Mesenchymal stem cell (in vitro differentiated cells and primary cell): ENCODE data around the gene EEFSEC.

Source experiments
- DNase-seq: peaks from one replicate; pipeline ENCODE4 v3.0.0-alpha.2; 2013
- H2AFZ ChIP-seq: one replicate; pipeline ENCODE4 v1.6.1; 2013; ENCODE audit warnings: low read depth, mild to moderate bottlenecking, control low read depth, inconsistent platforms, low read length, moderate library complexity
- H2AK5ac ChIP-seq: 2 replicates; pipeline ENCODE4 v1.6.1; 2013; ENCODE audit warnings: low read length, moderate library complexity, mild to moderate bottlenecking, inconsistent platforms; ENCODE audit not compliant: severe bottlenecking
- H2BK120ac ChIP-seq: one replicate; pipeline ENCODE4 v1.6.1; 2013; ENCODE audit warnings: low read depth, mild to moderate bottlenecking, inconsistent platforms, low read length, moderate library complexity
- H2BK12ac ChIP-seq, 2 experiments: one replicate each; pipeline ENCODE4 v1.6.1; 2013; ENCODE audit warnings: inconsistent platforms in 2 of 2, low read length in 2 of 2, mild to moderate bottlenecking in 2 of 2, moderate library complexity in 2 of 2, control low read depth in 1 of 2
- H2BK15ac ChIP-seq: one replicate; pipeline ENCODE4 v1.6.1; 2013; ENCODE audit warnings: mild to moderate bottlenecking, low read depth, inconsistent platforms; ENCODE audit not compliant: poor library complexity, severe bottlenecking
- H2BK5ac ChIP-seq: 2 replicates; pipeline ENCODE4 v1.6.1; 2013; ENCODE audit warnings: low read depth, mild to moderate bottlenecking, low read length, control low read depth, inconsistent platforms; ENCODE audit not compliant: poor library complexity, severe bottlenecking
- H3K14ac ChIP-seq, 2 experiments: one replicate each; pipeline ENCODE4 v1.6.1; 2013; ENCODE audit warnings: inconsistent platforms in 2 of 2, low read length in 2 of 2, control low read depth in 1 of 2, mild to moderate bottlenecking in 1 of 2, moderate library complexity in 1 of 2
- H3K18ac ChIP-seq, 2 experiments: one replicate each; pipeline ENCODE4 v1.6.1; 2013; ENCODE audit warnings: inconsistent platforms in 2 of 2, low read length in 2 of 2, control low read depth in 1 of 2, low read depth in 1 of 2, mild to moderate bottlenecking in 1 of 2
- H3K23ac ChIP-seq, 2 experiments: one replicate each; pipeline ENCODE4 v1.6.1; 2013; ENCODE audit warnings: inconsistent platforms in 2 of 2, low read length in 2 of 2, mild to moderate bottlenecking in 2 of 2, moderate library complexity in 2 of 2, control low read depth in 1 of 2
- H3K27ac ChIP-seq: 2 replicates; pipeline ENCODE4 v1.5.1; 2013; ENCODE audit warnings: mild to moderate bottlenecking, moderate library complexity, low read length, control low read depth, inconsistent platforms; ENCODE audit not compliant: poor library complexity, severe bottlenecking
- H3K27me3 ChIP-seq, 2 experiments: 2 replicates each; pipeline versions ENCODE4 v1.6.1 to v1.7.0; 2013; ENCODE audit warnings: low read length in 2 of 2, mild to moderate bottlenecking in 2 of 2, moderate library complexity in 2 of 2, control low read depth in 1 of 2, inconsistent platforms in 1 of 2; ENCODE audit not compliant: control insufficient read depth in 1 of 2, insufficient read depth in 1 of 2
- H3K36me3 ChIP-seq, 2 experiments: 2 replicates each; pipeline versions ENCODE4 v1.6.1 to v1.7.0; 2013; ENCODE audit warnings: low read length in 2 of 2, control low read depth in 1 of 2, inconsistent platforms in 1 of 2, low read depth in 1 of 2, mild to moderate bottlenecking in 1 of 2; ENCODE audit not compliant: insufficient read depth in 2 of 2, control insufficient read depth in 1 of 2
- H3K4ac ChIP-seq, 2 experiments: one replicate each; pipeline ENCODE4 v1.6.1; 2013; ENCODE audit warnings: inconsistent platforms in 2 of 2, low read length in 2 of 2, mild to moderate bottlenecking in 2 of 2, moderate library complexity in 2 of 2, control low read depth in 1 of 2, low read depth in 1 of 2
- H3K4me1 ChIP-seq: 2 replicates; pipeline ENCODE4 v1.6.1; 2013; ENCODE audit warnings: low read depth, low read length, control low read depth; ENCODE audit not compliant: control insufficient read depth, insufficient read depth
- H3K4me2 ChIP-seq: 2 replicates; pipeline ENCODE4 v1.6.1; 2013; ENCODE audit warnings: low read length, mild to moderate bottlenecking, inconsistent platforms; ENCODE audit not compliant: poor library complexity, severe bottlenecking
- H3K4me3 ChIP-seq, 2 experiments: 2 replicates each; pipeline versions ENCODE4 v1.5.1 to v1.7.0; 2013; ENCODE audit warnings: low read length in 2 of 2, mild to moderate bottlenecking in 2 of 2, control low read depth in 1 of 2, low read depth in 1 of 2; ENCODE audit not compliant: insufficient read depth in 1 of 2
- H3K79me1 ChIP-seq: replicated peaks from 2 replicates; pipeline ENCODE4 v1.6.1; 2013; ENCODE audit warnings: mild to moderate bottlenecking, control low read depth, low read length, inconsistent platforms; ENCODE audit not compliant: poor library complexity, severe bottlenecking
- H3K9ac ChIP-seq: 2 replicates; pipeline ENCODE4 v1.7.0; 2013; ENCODE audit warnings: mild to moderate bottlenecking, low read length, moderate library complexity
- H3K9me3 ChIP-seq: 2 replicates; pipeline ENCODE4 v1.7.0; 2013; ENCODE audit warnings: mild to moderate bottlenecking, low read length; ENCODE audit not compliant: control insufficient read depth
- H4K8ac ChIP-seq: one replicate; pipeline ENCODE4 v1.6.1; 2013; ENCODE audit warnings: inconsistent platforms, mild to moderate bottlenecking, low read length, moderate library complexity
- H4K91ac ChIP-seq: one replicate; pipeline ENCODE4 v1.6.1; 2013; ENCODE audit warnings: mild to moderate bottlenecking, low read length, inconsistent platforms
- WGBS: methylation state at CpG from one replicate; pipeline ENCODE4 v1.1.7; 2013; ENCODE audit warnings: mixed read lengths; 5-methylcytosine and 5-hydroxymethylcytosine counted together

Gene EEFSEC

GRCh38 chr3:128231606-128232005 is 78.3 kb downstream of the EEFSEC start:
- Histone ChIP-seq H4K91ac (peak overlapping the region; percentile 45), H3K9me3 (no peaks in the 10 kb centered on the region), H2BK120ac (no peak overlapping the region), H2BK12ac (peak overlapping the region in 1 of 2 experiments; percentile 31), H3K27ac (no peak overlapping the region), H3K79me1 (peaks cover 19% of the 10 kb centered on the region), H3K9ac (no peak overlapping the region), H3K4ac (no peak overlapping the region), H2BK15ac (no peak overlapping the region), H2AK5ac (no peak overlapping the region), H3K18ac (peak overlapping the region in 1 of 2 experiments; percentile 4), H3K27me3 (no peaks in the 10 kb centered on the region), H3K36me3 (no peaks in the 10 kb centered on the region), H2BK5ac (no peak overlapping the region), H3K4me3 (no peak overlapping the region), H2AFZ (no peak overlapping the region), H3K4me1 (peaks cover 4% of the 10 kb centered on the region), H3K23ac (no peak overlapping the region), H3K14ac (no peak overlapping the region), H4K8ac (no peak overlapping the region), H3K4me2 (no peak overlapping the region)
- WGBS, result 68% methylated on average over 4 of the region's 6 CpGs
- no peak for DNase-seq

GRCh38 chr3:128232376-128233178 is 79.3 kb downstream of the EEFSEC start:
- Histone ChIP-seq H2AFZ (no peak overlapping the region), H3K9me3 (no peaks in the 10 kb centered on the region), H2AK5ac (no peak overlapping the region), H3K36me3 (no peaks in the 10 kb centered on the region), H3K79me1 (peaks cover 19% of the 10 kb centered on the region), H3K27me3 (no peaks in the 10 kb centered on the region), H2BK120ac (no peak overlapping the region), H3K27ac (no peak overlapping the region), H2BK12ac (no peak overlapping the region), H2BK5ac (no peak overlapping the region), H3K4ac (no peak overlapping the region), H3K23ac (no peak overlapping the region), H3K18ac (no peak overlapping the region), H3K4me1 (peaks cover 4% of the 10 kb centered on the region), H4K91ac (no peak overlapping the region), H3K4me2 (no peak overlapping the region), H3K14ac (no peak overlapping the region), H2BK15ac (no peak overlapping the region), H3K9ac (no peak overlapping the region), H3K4me3 (no peak overlapping the region), H4K8ac (no peak overlapping the region)
- 70% methylated on average over 12 of the region's 14 CpGs for WGBS
- no peak for DNase-seq

GRCh38 chr3:128235207-128235926 is 82.1 kb downstream of the EEFSEC start:
- Histone ChIP-seq H2BK5ac (no peak overlapping the region), H2BK15ac (no peak overlapping the region), H3K4me1 (peaks cover 1% of the 10 kb centered on the region), H3K9ac (no peak overlapping the region), H2AK5ac (no peak overlapping the region), H3K27ac (no peak overlapping the region), H3K36me3 (no peaks in the 10 kb centered on the region), H2AFZ (no peak overlapping the region), H3K14ac (peak overlapping the region in 1 of 2 experiments; percentile 36), H4K91ac (no peak overlapping the region), H2BK12ac (peak overlapping the region in 1 of 2 experiments; percentile 32), H3K27me3 (no peaks in the 10 kb centered on the region), H3K18ac (peak overlapping the region in 1 of 2 experiments; percentile 77), H3K79me1 (peaks cover 19% of the 10 kb centered on the region), H3K4me3 (no peak overlapping the region), H2BK120ac (no peak overlapping the region), H4K8ac (no peak overlapping the region), H3K4me2 (no peak overlapping the region), H3K4ac (no peak overlapping the region), H3K23ac (no peak overlapping the region), H3K9me3 (no peaks in the 10 kb centered on the region)
- peak; percentile 51 for DNase-seq
- 42% methylated on average over 10 of the region's 11 CpGs for WGBS

- H4K8ac ChIP-seq, result no peak overlapping the region
- WGBS, result 73% methylated on average over 8 of the region's 8 CpGs
Observed at GRCh38 chr3:128236657-128237056, 83.4 kb downstream of the EEFSEC start.

More at GRCh38 chr3:128236657-128237056, 83.4 kb downstream of the EEFSEC start:
- H3K27ac ChIP-seq, result no peak overlapping the region
- H2AK5ac ChIP-seq, result no peak overlapping the region
- no peaks in the 10 kb centered on the region for H3K36me3 ChIP-seq
- no peak overlapping the region for H3K18ac ChIP-seq
- no peak overlapping the region for H3K4me2 ChIP-seq
- H2AFZ ChIP-seq, result no peak overlapping the region
- H3K4me3 ChIP-seq, result no peak overlapping the region
- no peak overlapping the region for H2BK5ac ChIP-seq
- no peak for DNase-seq
- H2BK12ac ChIP-seq, result no peak overlapping the region
- H3K4me1 ChIP-seq, result peaks cover 1% of the 10 kb centered on the region
- H3K9me3 ChIP-seq, result no peaks in the 10 kb centered on the region
- no peaks in the 10 kb centered on the region for H3K27me3 ChIP-seq
- H3K9ac ChIP-seq, result no peak overlapping the region
- H3K4ac ChIP-seq, result no peak overlapping the region
- H3K14ac ChIP-seq, result no peak overlapping the region
- H3K23ac ChIP-seq, result no peak overlapping the region
- no peak overlapping the region for H2BK15ac ChIP-seq
- H4K91ac ChIP-seq, result no peak overlapping the region
- peaks cover 16% of the 10 kb centered on the region for H3K79me1 ChIP-seq
- no peak overlapping the region for H2BK120ac ChIP-seq
